ENCODE results near the gene TSFM.

TSFM gene

GRCh38 chr12:57834086-57834876 lies 51.7 kb downstream of the TSFM start:
- no peak overlapping the region for H3K4me3 ChIP-seq (ENCODE audit: low read length)
- H3K36me3 ChIP-seq (ENCODE audit: control insufficient read depth, low read depth, low read length), result peaks cover 3% of the 10 kb centered on the region
- H3K9me3 ChIP-seq (ENCODE audit: control insufficient read depth, low read depth, low read length), result no peaks in the 10 kb centered on the region
- no peak overlapping the region for H3K9ac ChIP-seq (ENCODE audit: low read length)
- H3K4me1 ChIP-seq (ENCODE audit: control insufficient read depth, low read depth, low read length), result peaks cover 62% of the 10 kb centered on the region
- no peak overlapping the region for H3K27ac ChIP-seq (ENCODE audit: low read length)
- no peaks in the 10 kb centered on the region for H3K27me3 ChIP-seq (ENCODE audit: control insufficient read depth, insufficient read depth, low read length)

- H3K4me3 ChIP-seq (ENCODE audit: low read length), result no peak overlapping the region
- H3K27ac ChIP-seq (ENCODE audit: low read length), result no peak overlapping the region
- no peaks in the 10 kb centered on the region for H3K36me3 ChIP-seq (ENCODE audit: control insufficient read depth, low read depth, low read length)
- no peaks in the 10 kb centered on the region for H3K9me3 ChIP-seq (ENCODE audit: control insufficient read depth, low read depth, low read length)
- no peaks in the 10 kb centered on the region for H3K27me3 ChIP-seq (ENCODE audit: control insufficient read depth, insufficient read depth, low read length)
- H3K4me1 ChIP-seq (ENCODE audit: control insufficient read depth, low read depth, low read length), result peaks cover 73% of the 10 kb centered on the region
- H3K9ac ChIP-seq (ENCODE audit: low read length), result no peak overlapping the region
Observed at GRCh38 chr12:57835366-57836288, 53.0 kb downstream of the TSFM start.

GRCh38 chr12:57836442-57837375 lies 54.1 kb downstream of the TSFM start:
- peaks cover 81% of the 10 kb centered on the region for H3K4me1 ChIP-seq (ENCODE audit: control insufficient read depth, low read depth, low read length)
- peak overlapping the region; percentile 10 for H3K9ac ChIP-seq (ENCODE audit: low read length)
- H3K4me3 ChIP-seq (ENCODE audit: low read length), result peak overlapping the region; percentile 9
- H3K27ac ChIP-seq (ENCODE audit: low read length), result peak overlapping the region; percentile 24
- no peaks in the 10 kb centered on the region for H3K27me3 ChIP-seq (ENCODE audit: control insufficient read depth, insufficient read depth, low read length)
- no peaks in the 10 kb centered on the region for H3K9me3 ChIP-seq (ENCODE audit: control insufficient read depth, low read depth, low read length)
- no peaks in the 10 kb centered on the region for H3K36me3 ChIP-seq (ENCODE audit: control insufficient read depth, low read depth, low read length)

GRCh38 chr12:57837864-57838562 lies 55.4 kb downstream of the TSFM start:
- Histone ChIP-seq H3K27me3 (ENCODE audit: control insufficient read depth, insufficient read depth, low read length) (no peaks in the 10 kb centered on the region), H3K4me1 (ENCODE audit: control insufficient read depth, low read depth, low read length) (peaks cover 88% of the 10 kb centered on the region), H3K27ac (ENCODE audit: low read length) (no peak overlapping the region), H3K9me3 (ENCODE audit: control insufficient read depth, low read depth, low read length) (no peaks in the 10 kb centered on the region), H3K9ac (ENCODE audit: low read length) (no peak overlapping the region), H3K4me3 (ENCODE audit: low read length) (no peak overlapping the region), H3K36me3 (ENCODE audit: control insufficient read depth, low read depth, low read length) (no peaks in the 10 kb centered on the region)

GRCh38 chr12:57838594-57839302 lies 56.2 kb downstream of the TSFM start:
- H3K4me3 ChIP-seq (ENCODE audit: low read length), result no peak overlapping the region
- H3K9ac ChIP-seq (ENCODE audit: low read length), result no peak overlapping the region

GRCh38 chr12:57839996-57840395 lies 57.4 kb downstream of the TSFM start:
- Histone ChIP-seq H3K4me1 (ENCODE audit: control insufficient read depth, low read depth, low read length) (peaks cover 86% of the 10 kb centered on the region), H3K4me3 (ENCODE audit: low read length) (no peak overlapping the region), H3K9me3 (ENCODE audit: control insufficient read depth, low read depth, low read length) (no peaks in the 10 kb centered on the region), H3K27ac (ENCODE audit: low read length) (no peak overlapping the region), H3K9ac (ENCODE audit: low read length) (no peak overlapping the region), H3K36me3 (ENCODE audit: control insufficient read depth, low read depth, low read length) (no peaks in the 10 kb centered on the region), H3K27me3 (ENCODE audit: control insufficient read depth, insufficient read depth, low read length) (no peaks in the 10 kb centered on the region)

More at GRCh38 chr12:57838594-57839302, 56.2 kb downstream of the TSFM start:
- no peak overlapping the region for H3K27ac ChIP-seq (ENCODE audit: low read length)
- H3K27me3 ChIP-seq (ENCODE audit: control insufficient read depth, insufficient read depth, low read length), result no peaks in the 10 kb centered on the region
- H3K9me3 ChIP-seq (ENCODE audit: control insufficient read depth, low read depth, low read length), result no peaks in the 10 kb centered on the region
- peaks cover 88% of the 10 kb centered on the region for H3K4me1 ChIP-seq (ENCODE audit: control insufficient read depth, low read depth, low read length)
- H3K36me3 ChIP-seq (ENCODE audit: control insufficient read depth, low read depth, low read length), result no peaks in the 10 kb centered on the region

GRCh38 chr12:57840726-57841125 lies 58.1 kb downstream of the TSFM start:
- H3K9ac ChIP-seq (ENCODE audit: low read length), result no peak overlapping the region
- no peak overlapping the region for H3K4me3 ChIP-seq (ENCODE audit: low read length)
- H3K4me1 ChIP-seq (ENCODE audit: control insufficient read depth, low read depth, low read length), result peaks cover 81% of the 10 kb centered on the region

GRCh38 chr12:57841445-57841844 lies 58.9 kb downstream of the TSFM start:
- no peak overlapping the region for H3K9ac ChIP-seq (ENCODE audit: low read length)
- H3K27me3 ChIP-seq (ENCODE audit: control insufficient read depth, insufficient read depth, low read length), result no peaks in the 10 kb centered on the region
- peaks cover 74% of the 10 kb centered on the region for H3K4me1 ChIP-seq (ENCODE audit: control insufficient read depth, low read depth, low read length)
- no peaks in the 10 kb centered on the region for H3K36me3 ChIP-seq (ENCODE audit: control insufficient read depth, low read depth, low read length)
- no peaks in the 10 kb centered on the region for H3K9me3 ChIP-seq (ENCODE audit: control insufficient read depth, low read depth, low read length)
- no peak overlapping the region for H3K27ac ChIP-seq (ENCODE audit: low read length)
- no peak overlapping the region for H3K4me3 ChIP-seq (ENCODE audit: low read length)

More at GRCh38 chr12:57840726-57841125, 58.1 kb downstream of the TSFM start:
- Histone ChIP-seq H3K36me3 (ENCODE audit: control insufficient read depth, low read depth, low read length) (no peaks in the 10 kb centered on the region), H3K27me3 (ENCODE audit: control insufficient read depth, insufficient read depth, low read length) (no peaks in the 10 kb centered on the region), H3K9me3 (ENCODE audit: control insufficient read depth, low read depth, low read length) (no peaks in the 10 kb centered on the region), H3K27ac (ENCODE audit: low read length) (no peak overlapping the region)

GRCh38 chr12:57842342-57843294 lies 60.0 kb downstream of the TSFM start:
- no peaks in the 10 kb centered on the region for H3K27me3 ChIP-seq (ENCODE audit: control insufficient read depth, insufficient read depth, low read length)
- H3K9me3 ChIP-seq (ENCODE audit: control insufficient read depth, low read depth, low read length), result no peaks in the 10 kb centered on the region
- H3K4me1 ChIP-seq (ENCODE audit: control insufficient read depth, low read depth, low read length), result peaks cover 64% of the 10 kb centered on the region
- peak overlapping the region; percentile 90 for H3K27ac ChIP-seq (ENCODE audit: low read length)
- peak overlapping the region; percentile 60 for H3K4me3 ChIP-seq (ENCODE audit: low read length)
- H3K9ac ChIP-seq (ENCODE audit: low read length), result peak overlapping the region; percentile 34
- H3K36me3 ChIP-seq (ENCODE audit: control insufficient read depth, low read depth, low read length), result no peaks in the 10 kb centered on the region
